Lower lobe of right lung (tissue), 2 donors: ENCODE results near the gene PGA3. TPM values are rescaled to one million over a fixed set of nuclear protein-coding genes. Genes with fewer than 3 reads are reported as not detected.

Experiments used
- ATAC-seq, 2 donors: fragments of 200-7000 bp; cut with Tn5 transposase; one replicate each; pipeline ENCODE4 v1.9.1; 2020 to 2022; ENCODE audit warnings: mild to moderate bottlenecking in 2 of 2, moderate library complexity in 2 of 2
- DNase-seq: peaks from one replicate; pipeline ENCODE4 v3.0.0-alpha.2; 2020
- H3K27ac ChIP-seq: fragments of 200-600 bp; one replicate; pipeline ENCODE4 v1.8.0; 2022
- H3K27me3 ChIP-seq: fragments of 200-600 bp; one replicate; pipeline ENCODE4 v1.8.0; 2022; ENCODE audit warnings: low read depth
- H3K36me3 ChIP-seq: fragments of 200-600 bp; one replicate; pipeline ENCODE4 v1.8.0; 2022; ENCODE audit warnings: mild to moderate bottlenecking
- H3K4me1 ChIP-seq: fragments of 200-600 bp; one replicate; pipeline ENCODE4 v1.8.0; 2022
- H3K4me3 ChIP-seq: fragments of 200-600 bp; one replicate; pipeline ENCODE4 v1.8.0; 2022; ENCODE audit warnings: mild to moderate bottlenecking
- H3K9me3 ChIP-seq: fragments of 200-600 bp; one replicate; pipeline ENCODE4 v1.8.0; 2022
- intact Hi-C: fragments of 100-400 bp; cut with DNase I; formaldehyde crosslinking; loops from one replicate; pipeline ENCODE4 v1.11.0; 2022
- total RNA-seq: library from RNA; stranded (reverse); fragmentation: NEBNext Ultra II Directional; extraction: Animal tissue kit (Norgen Biotek cat#: 25700); gene quantifications from one replicate; pipeline ENCODE4 v1.2.1, GENCODE V29; 2021
- TF ChIP-seq, protein P1 (sequence below): fragments of 200-600 bp; IDR thresholded peaks from one replicate; pipeline ENCODE4 v1.8.0; 2022; ENCODE audit warnings: antibody characterized with exemption, mild to moderate bottlenecking
- donor health status: DM: no; HTN: yes; CAD: no; lungs with severe emphysema.

PGA3 gene
- total RNA-seq, 1 donor from 2014 or later, result 1.3 TPM

DNA sequence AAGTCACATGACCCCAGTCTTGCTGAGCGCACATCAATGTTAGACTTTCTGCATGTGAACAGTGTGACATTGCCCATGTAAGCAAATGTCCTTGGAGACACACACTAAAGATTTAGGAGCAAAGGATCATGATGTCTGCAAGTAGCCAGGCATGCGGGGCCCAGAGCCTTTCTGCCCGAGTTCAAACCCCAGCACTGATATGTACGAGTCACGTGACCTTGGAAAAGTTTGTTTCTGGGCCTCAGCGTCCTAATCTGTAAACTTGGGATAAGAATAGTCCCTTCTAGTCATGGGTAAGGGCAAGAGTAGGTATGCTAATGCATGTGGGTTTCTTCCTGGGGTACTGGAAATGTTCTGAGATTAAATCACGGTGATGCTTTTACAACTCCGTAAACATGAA, 16.8 kb upstream of the PGA3 start:
- Histone ChIP-seq H3K27ac (no peak overlapping the region), H3K9me3 (no peaks in the 10 kb centered on the region), H3K36me3 (no peaks in the 10 kb centered on the region), H3K4me1 (no peaks in the 10 kb centered on the region), H3K27me3 (peaks cover 10% of the 10 kb centered on the region), H3K4me3 (no peak overlapping the region)
- TF ChIP-seq, protein P1, sequence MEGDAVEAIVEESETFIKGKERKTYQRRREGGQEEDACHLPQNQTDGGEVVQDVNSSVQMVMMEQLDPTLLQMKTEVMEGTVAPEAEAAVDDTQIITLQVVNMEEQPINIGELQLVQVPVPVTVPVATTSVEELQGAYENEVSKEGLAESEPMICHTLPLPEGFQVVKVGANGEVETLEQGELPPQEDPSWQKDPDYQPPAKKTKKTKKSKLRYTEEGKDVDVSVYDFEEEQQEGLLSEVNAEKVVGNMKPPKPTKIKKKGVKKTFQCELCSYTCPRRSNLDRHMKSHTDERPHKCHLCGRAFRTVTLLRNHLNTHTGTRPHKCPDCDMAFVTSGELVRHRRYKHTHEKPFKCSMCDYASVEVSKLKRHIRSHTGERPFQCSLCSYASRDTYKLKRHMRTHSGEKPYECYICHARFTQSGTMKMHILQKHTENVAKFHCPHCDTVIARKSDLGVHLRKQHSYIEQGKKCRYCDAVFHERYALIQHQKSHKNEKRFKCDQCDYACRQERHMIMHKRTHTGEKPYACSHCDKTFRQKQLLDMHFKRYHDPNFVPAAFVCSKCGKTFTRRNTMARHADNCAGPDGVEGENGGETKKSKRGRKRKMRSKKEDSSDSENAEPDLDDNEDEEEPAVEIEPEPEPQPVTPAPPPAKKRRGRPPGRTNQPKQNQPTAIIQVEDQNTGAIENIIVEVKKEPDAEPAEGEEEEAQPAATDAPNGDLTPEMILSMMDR, result no peak
- DNase-seq, result no peak
- no peak for ATAC-seq
- intact Hi-C loops, result no loop called here

- Histone ChIP-seq H3K27ac (no peak overlapping the region), H3K9me3 (no peaks in the 10 kb centered on the region), H3K36me3 (no peaks in the 10 kb centered on the region), H3K27me3 (peaks cover 16% of the 10 kb centered on the region), H3K4me3 (no peak overlapping the region), H3K4me1 (no peaks in the 10 kb centered on the region)
- ATAC-seq, result peak; percentile 88 to 92
- intact Hi-C loops, result no loop called here
- peak; percentile 76 for DNase-seq
- TF ChIP-seq, protein P1, result peak; percentile 91
These were observed 15.7 kb upstream of the PGA3 start for GRCh38 chr11:61187505-61188130.

DNA sequence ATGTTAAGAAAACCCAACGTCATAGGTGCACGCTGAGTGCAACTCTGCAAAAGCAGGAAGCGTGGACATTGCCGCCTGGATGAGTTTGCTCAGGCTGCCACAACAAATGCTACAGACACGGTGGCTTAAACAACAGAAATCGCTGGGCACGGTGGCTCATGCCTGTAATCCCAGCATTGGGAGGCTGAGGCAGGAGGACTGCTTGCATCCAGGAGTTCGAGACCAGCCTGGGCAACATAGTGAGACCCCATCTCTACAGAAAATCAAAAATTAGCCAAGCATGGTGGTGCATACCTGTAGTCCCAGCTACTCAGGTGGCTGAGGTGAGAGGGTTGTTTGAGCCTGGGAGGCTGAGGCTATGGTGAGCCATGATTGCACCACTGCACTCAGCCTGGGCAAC, 13.4 kb upstream of the PGA3 start:
- no peak overlapping the region for H3K4me3 ChIP-seq
- H3K27ac ChIP-seq, result no peak overlapping the region
- TF ChIP-seq, protein P1, result no peak
- intact Hi-C loops, result no loop called here
- H3K36me3 ChIP-seq, result no peaks in the 10 kb centered on the region
- peaks cover 20% of the 10 kb centered on the region for H3K27me3 ChIP-seq
- DNase-seq (no peak), ATAC-seq (no peak)
- no peaks in the 10 kb centered on the region for H3K4me1 ChIP-seq
- H3K9me3 ChIP-seq, result no peaks in the 10 kb centered on the region

DNA sequence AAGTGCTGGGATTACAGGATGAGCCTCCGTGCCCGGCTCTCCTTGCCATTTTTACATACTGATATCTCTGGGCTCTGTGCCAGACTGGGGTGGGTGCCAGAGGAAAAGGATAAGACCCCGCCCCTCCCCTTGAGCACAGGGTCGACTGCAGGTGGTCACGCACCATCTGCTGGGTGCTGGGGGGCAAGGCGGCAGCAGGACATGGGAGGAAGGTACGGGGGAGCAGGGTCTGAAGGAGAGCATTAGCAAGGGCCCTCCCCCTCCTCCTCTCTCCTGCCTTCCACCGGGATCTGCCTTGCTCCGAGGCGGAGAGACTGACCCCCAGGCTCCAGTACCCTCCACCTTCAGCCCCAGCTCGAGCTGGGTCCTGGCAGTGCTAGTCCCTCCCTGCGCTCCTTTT, 9.7 kb upstream of the PGA3 start:
- H3K27ac ChIP-seq, result no peak overlapping the region
- intact Hi-C loops, result no loop called here
- H3K9me3 ChIP-seq, result no peaks in the 10 kb centered on the region
- H3K36me3 ChIP-seq, result no peaks in the 10 kb centered on the region
- no peaks in the 10 kb centered on the region for H3K4me1 ChIP-seq
- TF ChIP-seq, protein P1, result no peak
- no peak overlapping the region for H3K4me3 ChIP-seq
- ATAC-seq, result peak in 1 of 2 donors; percentile 18
- no peak for DNase-seq
- H3K27me3 ChIP-seq, result peaks cover 20% of the 10 kb centered on the region

GRCh38 chr11:61194169-61194671, 9.1 kb upstream of the PGA3 start:
- H3K27ac ChIP-seq, result no peak overlapping the region
- ATAC-seq, result peak in 1 of 2 donors; percentile 33

More at GRCh38 chr11:61194169-61194671, 9.1 kb upstream of the PGA3 start:
- no peak for DNase-seq
- Histone ChIP-seq H3K27me3 (peaks cover 19% of the 10 kb centered on the region), H3K36me3 (no peaks in the 10 kb centered on the region), H3K9me3 (peaks cover 4% of the 10 kb centered on the region), H3K4me1 (no peaks in the 10 kb centered on the region), H3K4me3 (no peak overlapping the region)
- TF ChIP-seq, protein P1, result no peak
- intact Hi-C loops, result no loop called here
